ENCODE data around the gene CPPED1. TPM values are rescaled to one million over a fixed set of nuclear protein-coding genes. Genes with fewer than 3 reads are reported as not detected.

CPPED1 gene
- total and polyA plus RNA-seq, 4 donors, result 10.4 to 29.1 (median 23.0) TPM

GRCh38 chr16:12646098-12646489, 157.6 kb downstream of the CPPED1 start:
- 82% methylated on average over 4 of the region's 4 CpGs for WGBS
- Histone ChIP-seq H3K36me3 (ENCODE audit: control insufficient read depth in 4 of 4, insufficient read depth in 3 of 4, low read depth in 1 of 4, low read length in 3 of 4) (no peaks in the 10 kb centered on the region), H3K27me3 (ENCODE audit: control insufficient read depth in 4 of 4, insufficient read depth in 4 of 4, low read length in 3 of 4) (no peaks in the 10 kb centered on the region), H3K27ac (ENCODE audit: low read depth in 1 of 2, low read length in 2 of 2) (no peak overlapping the region), H3K4me3 (ENCODE audit: low read depth in 1 of 3, low read length in 3 of 3) (no peak overlapping the region), H3K9ac (ENCODE audit: low read depth in 1 of 2, low read length in 2 of 2) (no peak overlapping the region), H3K9me3 (ENCODE audit: control insufficient read depth in 4 of 4, low read length in 3 of 4) (no peaks in the 10 kb centered on the region), H3K4me1 (ENCODE audit: control insufficient read depth in 4 of 4, insufficient read depth in 4 of 4, low read length in 3 of 4) (peaks cover 0 to 20% (median 14%) of the 10 kb centered on the region in 4 donors)
- DNase-seq (ENCODE audit: low spot score), result no peak
- TF ChIP-seq EGR1 (IDR thresholded peaks at IDR 0.05; ENCODE audit: low read depth in 2 of 2), result no peak
- no peak for TF ChIP-seq ATF3 (IDR thresholded peaks at IDR 0.05)
- TF ChIP-seq HNF4G (IDR thresholded peaks at IDR 0.05), result no peak
- no peak for TF ChIP-seq FOXA2 (IDR thresholded peaks at IDR 0.05)
- TF ChIP-seq RAD21 (IDR thresholded peaks at IDR 0.05), result no peak
- no peak for TF ChIP-seq SP1 (IDR thresholded peaks at IDR 0.05)
- TF ChIP-seq CTCF (IDR thresholded peaks at IDR 0.05; ENCODE audit: low read depth, low read length, missing input control), result no peak
- TF ChIP-seq JUND (IDR thresholded peaks at IDR 0.05), result no peak
- no peak for TF ChIP-seq MAX (IDR thresholded peaks at IDR 0.05)
- no peak for TF ChIP-seq TAF1 (conservative IDR thresholded peaks at IDR 0.05)
- no peak for TF ChIP-seq YY1 (IDR thresholded peaks at IDR 0.05)
- TF ChIP-seq GABPA (IDR thresholded peaks at IDR 0.05 in 1 of 2, conservative IDR thresholded peaks at IDR 0.05 in 1 of 2), result no peak

GRCh38 chr16:12643034-12643455, 160.6 kb downstream of the CPPED1 start:
- H3K9ac ChIP-seq (ENCODE audit: low read depth in 1 of 2, low read length in 2 of 2), result no peak overlapping the region
- H3K4me1 ChIP-seq (ENCODE audit: control insufficient read depth in 4 of 4, insufficient read depth in 4 of 4, low read length in 3 of 4), result peaks cover 0 to 20% (median 14%) of the 10 kb centered on the region in 4 donors
- H3K4me3 ChIP-seq (ENCODE audit: low read depth in 1 of 3, low read length in 3 of 3), result no peak overlapping the region
- TF ChIP-seq FOXA1 (IDR thresholded peaks at IDR 0.05), result no peak
- no peak for TF ChIP-seq RAD21 (IDR thresholded peaks at IDR 0.05)
- TF ChIP-seq CTCF (IDR thresholded peaks at IDR 0.05; ENCODE audit: low read depth, low read length, missing input control), result no peak
- no peak for TF ChIP-seq RXRA (IDR thresholded peaks at IDR 0.05)
- TF ChIP-seq ATF3 (IDR thresholded peaks at IDR 0.05), result no peak
- TF ChIP-seq JUND (IDR thresholded peaks at IDR 0.05), result no peak
- TF ChIP-seq HNF4G (IDR thresholded peaks at IDR 0.05), result no peak
- no peak for TF ChIP-seq NR2F2 (IDR thresholded peaks at IDR 0.05)
- TF ChIP-seq REST (IDR thresholded peaks at IDR 0.05), result no peak
- no peak for TF ChIP-seq FOXA2 (IDR thresholded peaks at IDR 0.05)
- no peak for TF ChIP-seq MAX (IDR thresholded peaks at IDR 0.05)
- no peak for TF ChIP-seq GABPA (IDR thresholded peaks at IDR 0.05 in 1 of 2, conservative IDR thresholded peaks at IDR 0.05 in 1 of 2)
- no peak for TF ChIP-seq HNF4A (conservative IDR thresholded peaks at IDR 0.05)
- TF ChIP-seq ZBTB33 (IDR thresholded peaks at IDR 0.05), result no peak
- TF ChIP-seq EGR1 (IDR thresholded peaks at IDR 0.05; ENCODE audit: low read depth in 2 of 2), result no peak
- no peak for TF ChIP-seq TAF1 (conservative IDR thresholded peaks at IDR 0.05)
- TF ChIP-seq SP1 (IDR thresholded peaks at IDR 0.05), result no peak
- no peaks in the 10 kb centered on the region for H3K27me3 ChIP-seq (ENCODE audit: control insufficient read depth in 4 of 4, insufficient read depth in 4 of 4, low read length in 3 of 4)
- H3K9me3 ChIP-seq (ENCODE audit: control insufficient read depth in 4 of 4, low read length in 3 of 4), result no peaks in the 10 kb centered on the region
- WGBS, result 96% methylated on average over 8 of the region's 8 CpGs
- no peaks in the 10 kb centered on the region for H3K36me3 ChIP-seq (ENCODE audit: control insufficient read depth in 4 of 4, insufficient read depth in 3 of 4, low read depth in 1 of 4, low read length in 3 of 4)
- H3K27ac ChIP-seq (ENCODE audit: low read depth in 1 of 2, low read length in 2 of 2), result no peak overlapping the region
- DNase-seq (ENCODE audit: low spot score), result no peak
